HCT116 (cell line): ENCODE data around the gene UBE3C. TPM values are rescaled to one million over a fixed set of nuclear protein-coding genes. Genes with fewer than 3 reads are reported as not detected.

Experiments used
- ATAC-seq: fragments of 200-7000 bp; cut with Tn5 transposase; 2 replicates; pipeline ENCODE4 v1.9.1; 2020; ENCODE audit warnings: mild to moderate bottlenecking, moderate library complexity
- BruUV-seq: library from RNA; stranded (reverse); fragments of 400-500 nt; replicated peaks from 2 replicates; lab custom pipeline; 2021; lab: Mats Ljungman, UMichigan
- CTCF ChIA-PET: fragments of 300-600 bp; sonication (Branson Sonifier 250); formaldehyde crosslinking; loops from one replicate; lab custom pipeline; 2021; ENCODE audit warnings: antibody characterized with exemption; lab: Charles Lee
- POLR2A ChIA-PET: fragments of 300-600, 350-600 bp; sonication (Branson Sonifier 250); formaldehyde crosslinking; loops from one replicate; lab custom pipeline; 2021; ENCODE audit warnings: antibody characterized with exemption; lab: Charles Lee
- RAD21 ChIA-PET, 2 experiments: fragments of 300-600 bp; sonication (Branson Sonifier 250); formaldehyde crosslinking; loops; one replicate each; lab custom pipeline; 2023; ENCODE audit warnings: low total read pairs in 2 of 2; ENCODE audit not compliant: uncharacterized antibody in 2 of 2, unreplicated experiment in 2 of 2, low non-redundant PET in 1 of 2; lab: Charles Lee
- DNase-seq: peaks from one replicate; pipeline ENCODE4 v3.0.0-alpha.2; 2010; ENCODE audit warnings: low read depth, low spot score
- H2AFZ ChIP-seq: fragments of 200-600 bp; shearing (Covaris generic), sonication (generic); 2 replicates; pipeline ENCODE4 v1.6.1; 2017; ENCODE audit warnings: low read depth, mixed run types, mixed read lengths, antibody characterized with exemption, low read length; ENCODE audit not compliant: poor library complexity, severe bottlenecking
- H3K27ac ChIP-seq: 2 replicates; pipeline ENCODE4 v1.5.1; 2012; ENCODE audit warnings: low read depth, low read length
- H3K27me3 ChIP-seq: fragments of 200-600 bp; sonication (generic); 2 replicates; pipeline ENCODE4 v1.6.1; 2016; ENCODE audit warnings: mixed run types, low read length, mixed read lengths; ENCODE audit not compliant: insufficient read depth
- H3K36me3 ChIP-seq, 2 experiments: fragments of 200-500 bp in 1 of 2; fragments of 200-600 bp in 1 of 2; sonication (Bioruptor generic) in 1 of 2; sonication (generic) in 1 of 2; 2 replicates each; pipeline versions ENCODE4 v1.5.1 to v1.6.1; 2014 to 2016; ENCODE audit warnings: low read length in 2 of 2, inconsistent platforms in 1 of 2, mixed read lengths in 1 of 2, mixed run types in 1 of 2; ENCODE audit not compliant: insufficient read depth in 2 of 2, control insufficient read depth in 1 of 2
- H3K4me1 ChIP-seq, 2 experiments: fragments of 200-600 bp in 1 of 2; sonication (generic) in 1 of 2; 2 replicates each; pipeline versions ENCODE4 v1.5.1 to v1.6.1; 2012 to 2017; ENCODE audit warnings: low read length in 2 of 2, inconsistent platforms in 1 of 2, mild to moderate bottlenecking in 1 of 2, mixed read lengths in 1 of 2, mixed run types in 1 of 2, moderate library complexity in 1 of 2; ENCODE audit not compliant: insufficient read depth in 2 of 2, control insufficient read depth in 1 of 2
- H3K4me2 ChIP-seq: fragments of 200-600 bp; sonication (generic); 2 replicates; pipeline ENCODE4 v1.6.1; 2017; ENCODE audit warnings: mixed run types, low read length, mixed read lengths
- H3K4me3 ChIP-seq, 2 experiments: fragments of 200-600 bp in 1 of 2; sonication (generic) in 1 of 2; replicated peaks in 1 of 2; 2 replicates each; pipeline ENCODE4 v1.5.1; 2011 to 2016; ENCODE audit warnings: low read length in 2 of 2, control low read depth in 1 of 2, low read depth in 1 of 2, mild to moderate bottlenecking in 1 of 2, mixed read lengths in 1 of 2, mixed run types in 1 of 2
- H3K79me2 ChIP-seq: fragments of 200-600 bp; sonication (generic); 2 replicates; pipeline ENCODE4 v1.6.1; 2017; ENCODE audit warnings: mild to moderate bottlenecking, mixed run types, low read length, moderate library complexity, mixed read lengths; ENCODE audit not compliant: insufficient read depth
- H3K9ac ChIP-seq: fragments of 200-600 bp; sonication (generic); 2 replicates; pipeline ENCODE4 v1.6.1; 2016; ENCODE audit warnings: low read length, mixed read lengths
- H3K9me2 ChIP-seq: fragments of 200-600 bp; sonication (generic), shearing (Covaris generic); 2 replicates; pipeline ENCODE4 v1.6.1; 2017; ENCODE audit warnings: mixed run types, mild to moderate bottlenecking, moderate library complexity; ENCODE audit not compliant: insufficient read depth
- H3K9me3 ChIP-seq, 2 experiments: fragments of 200-500 bp in 1 of 2; fragments of 200-600 bp in 1 of 2; sonication (Bioruptor generic) in 1 of 2; sonication (generic) in 1 of 2; 2 replicates each; pipeline ENCODE4 v1.6.1; 2014 to 2017; ENCODE audit warnings: low read length in 2 of 2, mixed read lengths in 2 of 2, inconsistent platforms in 1 of 2, low read depth in 1 of 2, mild to moderate bottlenecking in 1 of 2, mixed run types in 1 of 2, moderate library complexity in 1 of 2; ENCODE audit not compliant: control insufficient read depth in 1 of 2, insufficient read depth in 1 of 2
- H4K20me1 ChIP-seq: fragments of 200-600 bp; sonication (generic), shearing (Covaris generic); 2 replicates; pipeline ENCODE4 v1.6.1; 2017; ENCODE audit warnings: mixed run types, mild to moderate bottlenecking, moderate library complexity; ENCODE audit not compliant: insufficient read depth
- REST ChIP-seq: IDR thresholded peaks from 2 replicates; pipeline ENCODE4 v1.6.1; 2012; ENCODE audit warnings: low read depth
- SIN3A ChIP-seq: IDR thresholded peaks from 2 replicates; pipeline ENCODE4 v1.6.1; 2012; ENCODE audit warnings: low read depth
- SRF ChIP-seq: IDR thresholded peaks from 2 replicates; pipeline ENCODE4 v1.6.1; 2012; ENCODE audit warnings: low read depth
- ZNF274 ChIP-seq: fragments of 200-500 bp; sonication (Bioruptor generic); IDR thresholded peaks from 2 replicates; pipeline ENCODE4 v1.6.1; 2014; ENCODE audit warnings: mild to moderate bottlenecking, low read depth, low read length, inconsistent platforms
- intact Hi-C: fragments of 100-400 bp; cut with micrococcal nuclease; formaldehyde crosslinking; loops from 2 replicates; pipeline ENCODE4 v1.10.0; 2022
- total RNA-seq: library from RNA; stranded (reverse); gene quantifications from one replicate; pipeline ENCODE4 v1.2.1, GENCODE V29; 2021; ENCODE audit not compliant: unreplicated experiment
- TF ChIP-seq, protein P1 (sequence below): IDR thresholded peaks from 2 replicates; pipeline ENCODE4 v1.6.1; 2012
- TF ChIP-seq, protein P2 (sequence below), 3 experiments: fragments of 200-600 bp in 1 of 3; sonication (generic) in 1 of 3; IDR thresholded peaks in 2 of 3; conservative IDR thresholded peaks in 1 of 3; 2 replicates each; pipeline ENCODE4 v1.5.1; 2012 to 2017; ENCODE audit warnings: low read depth in 2 of 3, low read length in 2 of 3, antibody characterized with exemption in 1 of 3, borderline replicate concordance in 1 of 3, control low read depth in 1 of 3, mild to moderate bottlenecking in 1 of 3, mixed read lengths in 1 of 3, mixed run types in 1 of 3, moderate library complexity in 1 of 3; ENCODE audit not compliant: insufficient read depth in 1 of 3

Gene UBE3C
- total RNA-seq, 1 experiment from 2014 or later, result 68.3 TPM

DNA sequence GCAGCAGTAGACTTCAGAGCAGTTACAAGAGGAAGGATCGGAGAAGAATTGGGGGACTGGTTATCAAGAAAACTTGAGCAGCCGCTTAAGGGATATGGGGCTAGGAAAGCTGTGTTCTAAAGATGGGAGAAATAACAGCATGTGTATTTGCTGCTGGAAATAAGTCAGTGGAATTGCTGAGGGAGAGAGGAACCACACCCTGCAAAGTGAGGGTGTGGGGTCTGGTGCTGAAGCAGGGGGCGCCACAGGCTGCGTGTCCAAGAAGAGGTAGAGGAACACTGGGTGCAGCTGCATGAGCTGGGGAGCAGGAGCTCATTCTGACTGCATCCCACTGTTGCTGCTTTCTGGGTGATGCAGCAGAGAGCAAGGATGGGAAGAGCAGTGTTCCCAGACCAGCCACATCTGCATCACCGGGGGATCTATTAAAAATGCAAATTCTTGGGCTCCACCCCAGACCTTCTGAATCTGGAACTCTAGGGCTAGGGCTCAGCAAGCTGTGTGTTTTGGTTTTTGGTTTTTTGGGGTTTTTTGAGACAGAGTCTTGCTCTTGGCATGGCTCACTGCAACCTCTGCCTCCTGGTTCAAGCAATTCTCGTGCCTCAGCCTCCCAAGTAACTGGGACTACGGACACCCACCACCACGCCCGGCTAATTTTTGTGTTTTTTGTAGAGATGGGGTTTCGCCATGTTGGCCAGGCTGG lies 101.0 kb downstream of the UBE3C start:
- no peak overlapping the region for H2AFZ ChIP-seq
- ChIA-PET POLR2A (no interaction called here), CTCF (interaction anchor here (1.2 kb wide), 1 partner anchor 9 kb away, joined by 4 read pairs; no protein-coding TSS in a partner anchor), RAD21 (no interaction called here)
- ATAC-seq (no peak), DNase-seq (no peak)
- H3K36me3 ChIP-seq, result peaks cover 3 to 20% of the 10 kb centered on the region in 2 experiments; a peak in 2 of 4 replicates
- H4K20me1 ChIP-seq, result no peaks in the 10 kb centered on the region
- no peak overlapping the region for H3K4me3 ChIP-seq
- H3K4me1 ChIP-seq, result no peaks in the 10 kb centered on the region
- H3K27me3 ChIP-seq, result no peaks in the 10 kb centered on the region
- intact Hi-C loops, result no loop called here
- peaks cover 19% of the 10 kb centered on the region for H3K79me2 ChIP-seq
- no peak overlapping the region for H3K4me2 ChIP-seq
- H3K27ac ChIP-seq, result no peak overlapping the region
- H3K9me3 ChIP-seq, result no peaks in the 10 kb centered on the region
- BruUV-seq, result no TSS peak
- no peaks in the 10 kb centered on the region for H3K9me2 ChIP-seq
- TF ChIP-seq, protein P1, sequence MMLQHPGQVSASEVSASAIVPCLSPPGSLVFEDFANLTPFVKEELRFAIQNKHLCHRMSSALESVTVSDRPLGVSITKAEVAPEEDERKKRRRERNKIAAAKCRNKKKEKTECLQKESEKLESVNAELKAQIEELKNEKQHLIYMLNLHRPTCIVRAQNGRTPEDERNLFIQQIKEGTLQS, result no peak
- TF ChIP-seq, protein P2, sequence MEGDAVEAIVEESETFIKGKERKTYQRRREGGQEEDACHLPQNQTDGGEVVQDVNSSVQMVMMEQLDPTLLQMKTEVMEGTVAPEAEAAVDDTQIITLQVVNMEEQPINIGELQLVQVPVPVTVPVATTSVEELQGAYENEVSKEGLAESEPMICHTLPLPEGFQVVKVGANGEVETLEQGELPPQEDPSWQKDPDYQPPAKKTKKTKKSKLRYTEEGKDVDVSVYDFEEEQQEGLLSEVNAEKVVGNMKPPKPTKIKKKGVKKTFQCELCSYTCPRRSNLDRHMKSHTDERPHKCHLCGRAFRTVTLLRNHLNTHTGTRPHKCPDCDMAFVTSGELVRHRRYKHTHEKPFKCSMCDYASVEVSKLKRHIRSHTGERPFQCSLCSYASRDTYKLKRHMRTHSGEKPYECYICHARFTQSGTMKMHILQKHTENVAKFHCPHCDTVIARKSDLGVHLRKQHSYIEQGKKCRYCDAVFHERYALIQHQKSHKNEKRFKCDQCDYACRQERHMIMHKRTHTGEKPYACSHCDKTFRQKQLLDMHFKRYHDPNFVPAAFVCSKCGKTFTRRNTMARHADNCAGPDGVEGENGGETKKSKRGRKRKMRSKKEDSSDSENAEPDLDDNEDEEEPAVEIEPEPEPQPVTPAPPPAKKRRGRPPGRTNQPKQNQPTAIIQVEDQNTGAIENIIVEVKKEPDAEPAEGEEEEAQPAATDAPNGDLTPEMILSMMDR (IDR thresholded peaks at IDR 0.05 in 2 of 3, conservative IDR thresholded peaks at IDR 0.05 in 1 of 3; ENCODE audit: borderline replicate concordance in 1 of 3, insufficient read depth in 1 of 3, low read depth in 2 of 3, low read length in 2 of 3), result peak in 1 of 3 experiments; percentile 19; a peak in 2 of 6 replicates
- TF ChIP-seq REST (no peak), SRF (no peak), ZNF274 (no peak), SIN3A (no peak)
- H3K9ac ChIP-seq, result no peak overlapping the region
